WTC11 (cell line): ENCODE measurements around the gene TSHZ3. TPM values are rescaled to one million over a fixed set of nuclear protein-coding genes. Genes with fewer than 3 reads are reported as not detected.

Experiments used
- ATAC-seq: fragments of 200-7000 bp; cut with Tn5 transposase; 2 replicates; pipeline ENCODE4 v1.10.0; 2021; ENCODE audit warnings: mild to moderate bottlenecking, moderate library complexity
- CTCF ChIA-PET: fragments of 300-600 bp; sonication (Branson Sonifier 250); formaldehyde crosslinking; loops from one replicate; lab custom pipeline; 2021; ENCODE audit warnings: antibody characterized with exemption; lab: Charles Lee
- POLR2A ChIA-PET: fragments of 350-600 bp; sonication (Branson Sonifier 250); formaldehyde crosslinking; loops from one replicate; lab custom pipeline; 2021; ENCODE audit warnings: antibody characterized with exemption; lab: Charles Lee
- DNase-seq: peaks from one replicate; pipeline ENCODE4 v3.0.0; 2021; ENCODE audit warnings: low spot score
- H3K27ac Mint-ChIP-seq: 2 replicates; pipeline ENCODE4 v1.8.0; 2021; ENCODE audit warnings: mixed read lengths
- H3K27me3 Mint-ChIP-seq: 2 replicates; pipeline ENCODE4 v1.8.0; 2021; ENCODE audit warnings: low read depth, mild to moderate bottlenecking, moderate library complexity, mixed read lengths
- H3K36me3 Mint-ChIP-seq: 2 replicates; pipeline ENCODE4 v1.8.0; 2021; ENCODE audit warnings: mixed read lengths
- H3K4me1 Mint-ChIP-seq: 2 replicates; pipeline ENCODE4 v1.8.0; 2022; ENCODE audit warnings: mixed read lengths
- H3K4me3 Mint-ChIP-seq: 2 replicates; pipeline ENCODE4 v1.8.0; 2021; ENCODE audit warnings: mild to moderate bottlenecking, moderate library complexity, mixed read lengths
- H3K9me3 Mint-ChIP-seq: 2 replicates; pipeline ENCODE4 v1.8.0; 2021; ENCODE audit warnings: mixed read lengths
- AR ChIP-seq: fragments of 250-450 bp; sonication (Bioruptor Pico); IDR thresholded peaks from 2 replicates; pipeline ENCODE4 v1.9.0; 2021; ENCODE audit warnings: mild to moderate bottlenecking
- ELF4 ChIP-seq: sonication (generic); formaldehyde crosslinking; IDR thresholded peaks from 2 replicates; pipeline ENCODE4 v1.8.1; 2022; ENCODE audit warnings: low read depth, mild to moderate bottlenecking, moderate library complexity, missing genetic modification reagents
- IRF1 ChIP-seq: sonication (generic); formaldehyde crosslinking; IDR thresholded peaks from 2 replicates; pipeline ENCODE4 v1.8.0; 2023; ENCODE audit warnings: missing genetic modification reagents
- JUN ChIP-seq: sonication (generic); formaldehyde crosslinking; IDR thresholded peaks from 2 replicates; pipeline ENCODE4 v1.8.0; 2023; ENCODE audit warnings: mild to moderate bottlenecking, missing genetic modification reagents
- KAT7 ChIP-seq: sonication (generic); formaldehyde crosslinking; IDR thresholded peaks from 2 replicates; pipeline ENCODE4 v1.8.1; 2023; ENCODE audit warnings: missing genetic modification reagents, mild to moderate bottlenecking, borderline replicate concordance
- MYBL2 ChIP-seq: sonication (generic); formaldehyde crosslinking; IDR thresholded peaks from 2 replicates; pipeline ENCODE4 v1.8.1; 2023; ENCODE audit warnings: mild to moderate bottlenecking, moderate library complexity, missing genetic modification reagents
- PREB ChIP-seq: sonication (generic); formaldehyde crosslinking; IDR thresholded peaks from 2 replicates; pipeline ENCODE4 v1.8.1; 2022; ENCODE audit warnings: mild to moderate bottlenecking, missing genetic modification reagents, moderate library complexity, borderline replicate concordance
- PRRX2 ChIP-seq: fragments of 250-450 bp; sonication (Bioruptor Pico); IDR thresholded peaks from 2 replicates; pipeline ENCODE4 v1.8.0; 2021; ENCODE audit warnings: mild to moderate bottlenecking
- SMAD4 ChIP-seq: sonication (generic); formaldehyde crosslinking; IDR thresholded peaks from 2 replicates; pipeline ENCODE4 v1.8.0; 2022; ENCODE audit warnings: mild to moderate bottlenecking, missing genetic modification reagents
- TCF7 ChIP-seq: sonication (generic); formaldehyde crosslinking; IDR thresholded peaks from 2 replicates; pipeline ENCODE4 v1.8.0; 2022; ENCODE audit warnings: mild to moderate bottlenecking, low read depth, missing genetic modification reagents, moderate library complexity
- ZMAT4 ChIP-seq: fragments of 250-450 bp; sonication (Bioruptor Pico); IDR thresholded peaks from 2 replicates; pipeline ENCODE4 v1.9.0; 2021; ENCODE audit warnings: mild to moderate bottlenecking
- ZNF138 ChIP-seq: sonication (generic); formaldehyde crosslinking; conservative IDR thresholded peaks from 2 replicates; pipeline ENCODE4 v1.8.1; 2022; ENCODE audit warnings: mild to moderate bottlenecking, moderate library complexity, missing genetic modification reagents
- ZNF281 ChIP-seq: sonication (generic); formaldehyde crosslinking; IDR thresholded peaks from 2 replicates; pipeline ENCODE4 v1.8.0; 2023; ENCODE audit warnings: mild to moderate bottlenecking, missing genetic modification reagents
- ZNF396 ChIP-seq: fragments of 250-450 bp; sonication (Bioruptor Pico); IDR thresholded peaks from 2 replicates; pipeline ENCODE4 v1.8.0; 2021; ENCODE audit warnings: mild to moderate bottlenecking, moderate library complexity, borderline replicate concordance
- total RNA-seq: library from RNA; stranded (reverse); gene quantifications from 3 replicates; pipeline ENCODE4 v1.2.3, GENCODE V29; 2021

TSHZ3 gene
- total RNA-seq, 1 experiment from 2014 or later, result 21.4 TPM

GRCh38 chr19:31337008-31337914, 12.0 kb downstream of the TSHZ3 start (continued):
- TF ChIP-seq IRF1 (CRISPR knock-in tag) (no peak), SMAD4 (CRISPR knock-in tag) (no peak), PREB (CRISPR knock-in tag) (no peak), TCF7 (CRISPR knock-in tag) (no peak), ELF4 (CRISPR knock-in tag) (no peak), JUN (CRISPR knock-in tag) (no peak)

- no peak for ATAC-seq
- DNase-seq, result no peak
- Mint-ChIP-seq H3K27me3 (no peaks in the 10 kb centered on the region), H3K36me3 (peaks cover 12% of the 10 kb centered on the region), H3K4me3 (no peak overlapping the region), H3K9me3 (no peaks in the 10 kb centered on the region), H3K4me1 (peaks cover 91% of the 10 kb centered on the region), H3K27ac (peak overlapping the region; percentile 80)
- POLR2A ChIA-PET, result interaction anchor here (0.6 kb wide), 1 partner anchor 213 kb away, joined by 7 read pairs; no protein-coding TSS in a partner anchor
- CTCF ChIA-PET, result interaction anchor here (1.0 to 1.4 kb wide), 2 partner anchors 281 to 653 kb away, joined by 3 to 4 read pairs; no protein-coding TSS in a partner anchor
- TF ChIP-seq MYBL2 (CRISPR knock-in tag), result no peak
- TF ChIP-seq PRRX2 (CRISPR knock-in tag), result no peak
- no peak for TF ChIP-seq ZNF396 (CRISPR knock-in tag)
- no peak for TF ChIP-seq AR
- TF ChIP-seq ZNF138, result no peak
- TF ChIP-seq KAT7, result no peak
- TF ChIP-seq ZNF281 (CRISPR knock-in tag), result no peak
- TF ChIP-seq ZMAT4 (CRISPR knock-in tag), result no peak
Observed at GRCh38 chr19:31335716-31336115, 13.5 kb downstream of the TSHZ3 start.
